ENCODE data around the gene HEG1.

Gene HEG1

DNA sequence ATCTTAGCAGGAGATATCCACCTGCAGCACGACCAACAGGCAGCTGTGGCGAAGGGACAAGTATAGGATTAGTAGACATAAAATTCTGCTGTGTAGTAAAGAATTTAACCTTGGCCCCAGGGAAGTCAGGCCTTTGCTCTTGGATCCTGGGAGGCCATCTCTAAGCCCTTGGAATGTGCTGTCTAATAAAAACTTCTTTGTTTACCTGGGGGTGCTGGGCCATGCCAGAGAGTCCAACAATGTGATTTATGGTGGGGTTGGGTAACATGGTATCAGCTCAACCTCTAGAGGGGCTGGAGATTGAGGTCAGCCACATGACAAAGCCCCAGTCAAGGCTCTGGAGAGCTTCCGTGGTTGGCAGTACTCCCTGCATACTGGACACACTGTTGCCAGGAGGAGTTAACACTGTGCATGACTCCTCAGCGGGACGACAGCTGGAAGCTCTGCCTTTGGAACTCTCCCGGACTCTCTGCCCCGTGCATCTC, 52.4 kb downstream of the HEG1 start:
- no peak overlapping the region for H3K4me3 ChIP-seq (ENCODE audit: low read length in 2 of 2)
- peaks cover 0 to 3% of the 10 kb centered on the region in 2 donors for H3K9me3 ChIP-seq (replicated peaks in 1 of 2; ENCODE audit: control insufficient read depth in 2 of 2, insufficient read depth in 1 of 2, low read depth in 1 of 2, low read length in 2 of 2)
- no peak overlapping the region for H3K18ac ChIP-seq (ENCODE audit: low read length)
- H3K79me1 ChIP-seq (ENCODE audit: low read depth, low read length), result no peaks in the 10 kb centered on the region
- no peak overlapping the region for H2BK5ac ChIP-seq (ENCODE audit: low read length)
- H3K14ac ChIP-seq (ENCODE audit: low read length), result no peak overlapping the region
- H3K4ac ChIP-seq (ENCODE audit: low read length), result no peak overlapping the region
- no CpG with 5 or more reads among the region's 7 CpGs for WGBS, 2 donors (ENCODE audit: extremely low coverage in 2 of 2, insufficient read length in 2 of 2, insufficient replicate concordance in 1 of 2)
- H3K4me2 ChIP-seq (ENCODE audit: insufficient read depth, low read length, poor library complexity, severe bottlenecking), result no peak overlapping the region
- no peak overlapping the region for H2BK15ac ChIP-seq (ENCODE audit: low read length)
- no peak overlapping the region for H3K27ac ChIP-seq (replicated peaks; ENCODE audit: low read length)
- H4K8ac ChIP-seq (ENCODE audit: low read depth, low read length), result no peak overlapping the region
- H2AK5ac ChIP-seq (ENCODE audit: low read depth, low read length), result no peak overlapping the region
- no peak overlapping the region for H2BK120ac ChIP-seq (ENCODE audit: low read depth, low read length)
- H3K9ac ChIP-seq (ENCODE audit: low read depth, low read length, poor library complexity), result no peak overlapping the region
- peaks cover 5 to 73% of the 10 kb centered on the region in 2 donors for H3K36me3 ChIP-seq (replicated peaks in 1 of 2; ENCODE audit: control insufficient read depth in 2 of 2, insufficient read depth in 2 of 2, low read length in 2 of 2)
- H2BK12ac ChIP-seq (ENCODE audit: low read length), result no peak overlapping the region
- DNase-seq (ENCODE audit: low spot score), result no peak
- H3K23ac ChIP-seq (ENCODE audit: low read depth, low read length, poor library complexity), result no peak overlapping the region
- peaks cover 26 to 47% of the 10 kb centered on the region in 2 donors for H3K4me1 ChIP-seq (ENCODE audit: control insufficient read depth in 2 of 2, insufficient read depth in 1 of 2, low read depth in 1 of 2, low read length in 2 of 2)
- H4K91ac ChIP-seq (ENCODE audit: low read depth, low read length, poor library complexity), result no peak overlapping the region
- H3K27me3 ChIP-seq (ENCODE audit: control insufficient read depth in 3 of 3, insufficient read depth in 3 of 3, low read depth in 1 of 3, low read length in 3 of 3), result no peaks in the 10 kb centered on the region
- H2AFZ ChIP-seq (ENCODE audit: low read length), result no peak overlapping the region

DNA sequence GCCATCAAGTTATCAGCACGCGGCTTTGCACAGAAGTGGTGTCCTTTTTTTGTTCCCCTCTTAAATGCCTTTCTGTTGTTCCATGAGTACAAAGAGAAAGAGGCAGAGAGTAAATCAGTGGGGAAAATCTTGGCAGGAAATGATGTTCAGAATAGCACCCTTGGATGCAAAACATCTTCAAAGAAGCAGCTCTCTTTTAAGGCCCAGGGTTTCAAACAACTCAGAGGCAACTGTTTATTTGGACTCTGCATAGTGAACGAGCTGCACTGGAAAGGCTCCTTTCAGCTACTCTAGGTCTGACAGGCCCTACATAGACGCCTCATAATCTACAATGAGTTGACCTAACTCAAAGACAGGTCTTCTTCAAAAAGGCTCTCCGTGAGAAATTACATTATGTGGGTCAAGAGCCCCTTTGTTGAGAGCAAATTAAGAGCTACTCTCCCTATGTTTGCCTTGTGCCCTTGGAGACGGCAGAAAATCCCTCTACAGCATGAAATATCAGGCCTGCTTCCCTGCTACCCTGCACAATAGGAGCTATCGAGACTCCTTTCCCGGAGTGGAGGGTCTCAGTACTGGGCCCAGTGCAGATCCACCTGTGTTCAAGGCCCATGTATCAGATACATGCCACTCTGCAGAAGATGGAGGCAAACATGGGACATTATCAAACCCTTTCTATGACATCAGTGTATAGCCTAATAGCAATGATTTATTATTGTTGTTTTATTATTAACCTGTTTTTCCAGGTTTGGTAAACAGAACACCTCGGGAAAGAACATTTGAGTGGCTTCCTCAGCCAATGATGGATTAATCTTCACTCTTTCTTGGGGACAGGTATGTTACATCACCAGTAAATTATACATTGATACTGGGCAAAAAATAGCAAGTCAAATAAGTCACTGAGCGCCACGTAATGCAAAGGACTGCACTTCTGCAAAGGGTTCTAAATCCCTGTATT, 53.1 kb downstream of the HEG1 start:
- H2BK15ac ChIP-seq (ENCODE audit: low read length), result no peak overlapping the region
- peaks cover 28 to 47% of the 10 kb centered on the region in 2 donors for H3K4me1 ChIP-seq (ENCODE audit: control insufficient read depth in 2 of 2, insufficient read depth in 1 of 2, low read depth in 1 of 2, low read length in 2 of 2)
- H3K18ac ChIP-seq (ENCODE audit: low read length), result no peak overlapping the region
- H3K27ac ChIP-seq (replicated peaks; ENCODE audit: low read length), result no peak overlapping the region
- no peak overlapping the region for H4K91ac ChIP-seq (ENCODE audit: low read depth, low read length, poor library complexity)
- no peak for DNase-seq (ENCODE audit: low spot score)
- H3K4me3 ChIP-seq (ENCODE audit: low read length in 2 of 2), result no peak overlapping the region
- no peak overlapping the region for H3K14ac ChIP-seq (ENCODE audit: low read length)
- H3K23ac ChIP-seq (ENCODE audit: low read depth, low read length, poor library complexity), result no peak overlapping the region
- peaks cover 0 to 3% of the 10 kb centered on the region in 2 donors for H3K9me3 ChIP-seq (replicated peaks in 1 of 2; ENCODE audit: control insufficient read depth in 2 of 2, insufficient read depth in 1 of 2, low read depth in 1 of 2, low read length in 2 of 2)
- no peak overlapping the region for H2BK120ac ChIP-seq (ENCODE audit: low read depth, low read length)
- H4K8ac ChIP-seq (ENCODE audit: low read depth, low read length), result no peak overlapping the region
- peaks cover 5 to 73% of the 10 kb centered on the region in 2 donors for H3K36me3 ChIP-seq (replicated peaks in 1 of 2; ENCODE audit: control insufficient read depth in 2 of 2, insufficient read depth in 2 of 2, low read length in 2 of 2)
- H2AFZ ChIP-seq (ENCODE audit: low read length), result no peak overlapping the region
- no peaks in the 10 kb centered on the region for H3K79me1 ChIP-seq (ENCODE audit: low read depth, low read length)
- no CpG with 5 or more reads among the region's 11 CpGs for WGBS, 2 donors (ENCODE audit: extremely low coverage in 2 of 2, insufficient read length in 2 of 2, insufficient replicate concordance in 1 of 2)
- H3K4me2 ChIP-seq (ENCODE audit: insufficient read depth, low read length, poor library complexity, severe bottlenecking), result no peak overlapping the region
- no peak overlapping the region for H2AK5ac ChIP-seq (ENCODE audit: low read depth, low read length)
- no peak overlapping the region for H2BK5ac ChIP-seq (ENCODE audit: low read length)
- no peak overlapping the region for H3K9ac ChIP-seq (ENCODE audit: low read depth, low read length, poor library complexity)
- no peak overlapping the region for H3K4ac ChIP-seq (ENCODE audit: low read length)
- H2BK12ac ChIP-seq (ENCODE audit: low read length), result no peak overlapping the region
- H3K27me3 ChIP-seq (ENCODE audit: control insufficient read depth in 3 of 3, insufficient read depth in 3 of 3, low read depth in 1 of 3, low read length in 3 of 3), result no peaks in the 10 kb centered on the region

DNA sequence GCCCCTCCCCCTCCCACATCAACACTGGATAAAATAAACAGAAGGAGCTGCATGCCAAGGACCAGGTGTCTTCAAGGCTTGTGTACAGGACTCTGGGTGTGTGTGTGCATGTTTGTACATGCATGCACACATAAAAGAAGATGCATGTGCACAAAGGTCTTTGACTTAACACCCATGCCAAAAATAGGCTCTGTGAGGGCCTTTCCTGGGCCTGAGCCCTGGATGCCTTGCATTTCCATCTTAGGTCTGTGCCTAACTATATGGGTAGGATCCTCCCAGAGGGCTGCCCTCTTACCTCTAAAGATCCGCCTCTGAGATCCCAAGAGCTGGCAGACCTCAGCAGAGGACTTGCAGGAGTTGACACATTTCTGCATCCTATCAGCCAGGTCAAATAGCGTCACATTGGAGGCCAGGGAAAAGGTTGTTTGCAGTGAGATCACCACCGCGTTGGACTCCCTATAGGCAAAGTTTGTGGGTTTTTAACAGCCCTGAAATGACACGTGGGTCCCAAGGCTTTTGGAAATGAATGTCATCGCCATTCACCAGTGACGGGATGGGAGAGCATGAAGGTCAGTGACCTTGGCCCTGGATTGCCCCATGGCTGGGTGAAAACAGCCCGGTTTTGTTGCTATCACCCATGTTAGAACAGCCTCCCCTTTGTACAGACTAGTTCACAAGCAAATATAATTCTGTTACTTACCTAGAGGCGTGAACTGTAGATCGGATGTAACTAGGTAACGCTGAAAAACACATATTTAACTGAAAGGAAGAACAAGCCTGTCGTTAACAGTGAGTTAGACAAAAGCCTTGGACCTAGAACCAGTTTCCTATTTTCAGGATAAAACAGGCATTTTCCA, 54.0 kb downstream of the HEG1 start:
- no peak overlapping the region for H3K27ac ChIP-seq (replicated peaks; ENCODE audit: low read length)
- H3K36me3 ChIP-seq (replicated peaks in 1 of 2; ENCODE audit: control insufficient read depth in 2 of 2, insufficient read depth in 2 of 2, low read length in 2 of 2), result peaks cover 5 to 76% of the 10 kb centered on the region in 2 donors
- no peak for DNase-seq (ENCODE audit: low spot score)

More for the DNA sequence above, 54.0 kb downstream of the HEG1 start:
- H3K9me3 ChIP-seq (replicated peaks in 1 of 2; ENCODE audit: control insufficient read depth in 2 of 2, insufficient read depth in 1 of 2, low read depth in 1 of 2, low read length in 2 of 2), result no peaks in the 10 kb centered on the region
- H3K4me3 ChIP-seq (ENCODE audit: low read length in 2 of 2), result no peak overlapping the region
- H2BK120ac ChIP-seq (ENCODE audit: low read depth, low read length), result no peak overlapping the region
- H2BK12ac ChIP-seq (ENCODE audit: low read length), result no peak overlapping the region
- H3K4me1 ChIP-seq (ENCODE audit: control insufficient read depth in 2 of 2, insufficient read depth in 1 of 2, low read depth in 1 of 2, low read length in 2 of 2), result peaks cover 30 to 53% of the 10 kb centered on the region in 2 donors
- H4K8ac ChIP-seq (ENCODE audit: low read depth, low read length), result no peak overlapping the region
- no peak overlapping the region for H3K4me2 ChIP-seq (ENCODE audit: insufficient read depth, low read length, poor library complexity, severe bottlenecking)
- no peak overlapping the region for H3K4ac ChIP-seq (ENCODE audit: low read length)
- H2BK5ac ChIP-seq (ENCODE audit: low read length), result no peak overlapping the region
- H3K79me1 ChIP-seq (ENCODE audit: low read depth, low read length), result no peaks in the 10 kb centered on the region
- no peak overlapping the region for H3K18ac ChIP-seq (ENCODE audit: low read length)
- no peak overlapping the region for H3K23ac ChIP-seq (ENCODE audit: low read depth, low read length, poor library complexity)
- H2BK15ac ChIP-seq (ENCODE audit: low read length), result no peak overlapping the region
- H3K14ac ChIP-seq (ENCODE audit: low read length), result no peak overlapping the region
- no CpG with 5 or more reads among the region's 12 CpGs for WGBS, 2 donors (ENCODE audit: extremely low coverage in 2 of 2, insufficient read length in 2 of 2, insufficient replicate concordance in 1 of 2)
- H4K91ac ChIP-seq (ENCODE audit: low read depth, low read length, poor library complexity), result no peak overlapping the region
- no peaks in the 10 kb centered on the region for H3K27me3 ChIP-seq (ENCODE audit: control insufficient read depth in 3 of 3, insufficient read depth in 3 of 3, low read depth in 1 of 3, low read length in 3 of 3)
- no peak overlapping the region for H3K9ac ChIP-seq (ENCODE audit: low read depth, low read length, poor library complexity)
- H2AFZ ChIP-seq (ENCODE audit: low read length), result no peak overlapping the region
- H2AK5ac ChIP-seq (ENCODE audit: low read depth, low read length), result no peak overlapping the region
